SH-SY5Y (cell line): Measurements from ENCODE around the gene CCDC85C.

Experiments
- GATA2 ChIP-seq: IDR thresholded peaks from 2 replicates; pipeline ENCODE4 v1.6.1; 2011; ENCODE audit warnings: mild to moderate bottlenecking, low read depth, low read length
- GATA3 ChIP-seq: IDR thresholded peaks from 2 replicates; pipeline ENCODE4 v1.6.1; 2011; ENCODE audit warnings: low read depth, mild to moderate bottlenecking, low read length, moderate library complexity

GRCh38 chr14:99545586-99545985 is 58.4 kb downstream of the CCDC85C start:
- TF ChIP-seq GATA3: no peak
- no peak for TF ChIP-seq GATA2
